CD14-positive monocyte (primary cell): ENCODE data around the gene NUP93. TPM values are rescaled to one million over a fixed set of nuclear protein-coding genes. Genes with fewer than 3 reads are reported as not detected.

ENCODE experiments used
- DNase-seq, 3 donors: peaks; one replicate each; pipeline ENCODE4 v3.0.0-alpha.2; 2011 to 2022
- H2AFZ ChIP-seq: 2 replicates; pipeline ENCODE4 v1.6.0; 2012; ENCODE audit warnings: mild to moderate bottlenecking, low read depth, low read length, inconsistent platforms; ENCODE audit not compliant: insufficient read depth, poor library complexity, severe bottlenecking
- H3K27ac ChIP-seq, 2 donors: 1 replicate in 1 of 2; 2 replicates in 1 of 2; pipeline ENCODE4 v1.5.1; 2012 to 2013; ENCODE audit warnings: low read length in 2 of 2, control low read depth in 1 of 2, inconsistent platforms in 1 of 2, low read depth in 1 of 2, mild to moderate bottlenecking in 1 of 2
- H3K27me3 ChIP-seq, 2 donors: one replicate each; pipeline versions ENCODE4 v1.6.0 to v1.6.1; 2011 to 2013; ENCODE audit warnings: low read length in 2 of 2; ENCODE audit not compliant: control insufficient read depth in 2 of 2, insufficient read depth in 2 of 2
- H3K36me3 ChIP-seq, 2 donors: replicated peaks in 1 of 2; 1 replicate in 1 of 2; 2 replicates in 1 of 2; pipeline versions ENCODE4 v1.5.1 to v1.6.1; 2012 to 2013; ENCODE audit warnings: low read length in 2 of 2, control low read depth in 1 of 2, inconsistent platforms in 1 of 2, mild to moderate bottlenecking in 1 of 2; ENCODE audit not compliant: insufficient read depth in 2 of 2, control insufficient read depth in 1 of 2
- H3K4me1 ChIP-seq, 2 donors: 1 replicate in 1 of 2; 2 replicates in 1 of 2; pipeline versions ENCODE4 v1.5.1 to v1.6.1; 2012 to 2013; ENCODE audit warnings: low read length in 2 of 2, control low read depth in 1 of 2, inconsistent platforms in 1 of 2, mild to moderate bottlenecking in 1 of 2, moderate library complexity in 1 of 2; ENCODE audit not compliant: insufficient read depth in 2 of 2, control insufficient read depth in 1 of 2
- H3K4me2 ChIP-seq: replicated peaks from 2 replicates; pipeline ENCODE3; 2012; ENCODE audit warnings: low read length, moderate library complexity, mild to moderate bottlenecking; ENCODE audit not compliant: poor library complexity, severe bottlenecking; ENCODE audit errors: extremely low read depth
- H3K4me3 ChIP-seq, 3 experiments: fragments of 200-600 bp in 1 of 3; sonication (generic) in 1 of 3; replicated peaks in 1 of 3; 1 replicate in 2 of 3; 2 replicates in 1 of 3; pipeline ENCODE4 v1.5.1; 2011 to 2013; ENCODE audit warnings: low read length in 3 of 3, mild to moderate bottlenecking in 3 of 3, control low read depth in 2 of 3, low read depth in 2 of 3, inconsistent platforms in 1 of 3, moderate library complexity in 1 of 3
- H3K79me2 ChIP-seq: 2 replicates; pipeline ENCODE4 v1.6.0; 2012; ENCODE audit warnings: mild to moderate bottlenecking, control low read depth, inconsistent platforms, low read length, moderate library complexity; ENCODE audit not compliant: insufficient read depth
- H3K9ac ChIP-seq: 2 replicates; pipeline ENCODE4 v1.6.0; 2017; ENCODE audit warnings: low read length, mild to moderate bottlenecking; ENCODE audit not compliant: insufficient read depth, poor library complexity, severe bottlenecking
- H3K9me3 ChIP-seq, 2 donors: replicated peaks in 1 of 2; 1 replicate in 1 of 2; 2 replicates in 1 of 2; pipeline versions ENCODE4 v1.5.1 to v1.6.1; 2012 to 2013; ENCODE audit warnings: low read length in 2 of 2, control low read depth in 1 of 2; ENCODE audit not compliant: control insufficient read depth in 1 of 2, insufficient read depth in 1 of 2
- H4K20me1 ChIP-seq: 2 replicates; pipeline ENCODE4 v1.6.0; 2012; ENCODE audit warnings: mild to moderate bottlenecking, low read length, control low read depth, moderate library complexity; ENCODE audit not compliant: insufficient read depth
- H3K27ac Mint-ChIP-seq, 7 donors: one replicate each; pipeline ENCODE4 v1.8.0; 2020; ENCODE audit warnings: mild to moderate bottlenecking in 7 of 7, mixed read lengths in 7 of 7, moderate library complexity in 6 of 7, inconsistent platforms in 2 of 7
- H3K27me3 Mint-ChIP-seq, 3 donors: one replicate each; pipeline ENCODE4 v1.8.0; 2021 to 2022; ENCODE audit warnings: low read depth in 3 of 3, mild to moderate bottlenecking in 3 of 3, mixed read lengths in 3 of 3, moderate library complexity in 3 of 3, inconsistent platforms in 1 of 3
- H3K36me3 Mint-ChIP-seq, 2 donors: one replicate each; pipeline ENCODE4 v1.8.0; 2020; ENCODE audit warnings: mixed read lengths in 2 of 2, inconsistent platforms in 1 of 2, mild to moderate bottlenecking in 1 of 2
- H3K4me1 Mint-ChIP-seq: one replicate; pipeline ENCODE4 v1.8.0; 2020; ENCODE audit warnings: mild to moderate bottlenecking, mixed read lengths
- H3K4me3 Mint-ChIP-seq, 2 donors: one replicate each; pipeline ENCODE4 v1.8.0; 2020; ENCODE audit warnings: mild to moderate bottlenecking in 2 of 2, mixed read lengths in 2 of 2, moderate library complexity in 1 of 2
- H3K9me3 Mint-ChIP-seq, 7 donors: one replicate each; pipeline ENCODE4 v1.8.0; 2020 to 2022; ENCODE audit warnings: mixed read lengths in 7 of 7, mild to moderate bottlenecking in 6 of 7, moderate library complexity in 6 of 7, inconsistent platforms in 2 of 7
- WGBS: methylation state at CpG from one replicate; pipeline ENCODE4 v1.1.5; 2013; ENCODE audit warnings: missing lambda C conversion rate; ENCODE audit not compliant: insufficient coverage; 5-methylcytosine and 5-hydroxymethylcytosine counted together
- intact Hi-C, 2 donors: fragments of 100-400 bp; cut with micrococcal nuclease; formaldehyde crosslinking; loops; one replicate each; pipeline versions ENCODE4 v1.15.0 to v1.15.1; 2023
- polyA plus RNA-seq, 3 donors: library from polyadenylated mRNA; depleted of rRNA in 1 of 3; unstranded in 2 of 3; stranded (reverse) in 1 of 3; fragments of 300-500 nt in 2 of 3; fragments of >200 nt in 1 of 3; fragmentation: Illumina TruSeq in 2 of 3; gene quantifications; 1 replicate in 2 of 3; 2 replicates in 1 of 3; pipeline ENCODE4 v1.2.3, GENCODE V29; 2012 to 2021
- TF ChIP-seq, protein P1 (sequence below): fragments of 200-600 bp; IDR thresholded peaks from one replicate; pipeline ENCODE4 v1.8.0; 2022; ENCODE audit warnings: antibody characterized with exemption, mild to moderate bottlenecking

NUP93 gene
- polyA plus RNA-seq, 3 donors = 46.6 to 77.7 (median 59.4) TPM

DNA sequence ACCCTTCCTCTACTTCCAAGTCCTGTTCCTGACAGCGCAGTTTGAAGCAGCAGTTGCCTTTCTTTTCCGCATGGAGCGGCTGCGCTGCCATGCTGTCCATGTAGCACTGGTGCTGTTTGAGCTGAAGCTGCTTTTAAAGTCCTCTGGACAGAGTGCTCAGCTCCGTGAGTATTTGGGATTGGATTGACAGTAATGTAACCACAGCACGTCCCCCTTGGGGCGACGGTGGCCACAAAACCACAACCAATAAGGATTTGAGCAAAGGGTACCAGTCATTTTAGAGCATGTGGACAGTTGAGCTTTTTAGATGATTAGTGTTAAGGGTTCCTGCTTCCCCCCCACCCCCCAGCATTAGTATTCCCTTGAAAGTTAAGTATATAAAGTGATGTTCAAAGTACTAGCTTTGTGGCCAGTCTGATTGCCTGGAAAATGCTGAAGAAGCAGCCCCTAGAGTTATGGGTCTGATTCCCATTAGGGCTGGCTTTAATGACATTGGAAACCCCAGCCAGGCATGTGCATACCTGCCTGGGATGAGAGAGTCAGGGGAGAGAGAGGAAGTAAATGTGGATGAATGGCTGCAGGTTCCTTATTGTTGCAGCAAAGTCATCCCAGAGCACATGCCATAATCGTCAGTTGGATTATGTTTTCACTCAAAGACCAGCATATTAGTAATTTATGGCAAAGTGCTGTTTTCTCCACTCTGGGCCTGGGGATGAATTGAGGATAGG, 103.5 kb downstream of the NUP93 start:
- intact Hi-C loops = no loop called here
- Histone ChIP-seq H3K9ac (no peak overlapping the region), H3K4me1 (no peaks in the 10 kb centered on the region), H3K9me3 (no peaks in the 10 kb centered on the region), H3K4me3 (no peak overlapping the region), H3K27me3 (no peaks in the 10 kb centered on the region), H3K27ac (no peak overlapping the region), H3K36me3 (peaks cover 86 to 98% of the 10 kb centered on the region in 2 donors), H4K20me1 (no peaks in the 10 kb centered on the region), H2AFZ (no peak overlapping the region), H3K4me2 (no peak overlapping the region), H3K79me2 (no peaks in the 10 kb centered on the region)
- 100% methylated on average over 1 of the region's 9 CpGs for WGBS
- no peak for DNase-seq
- Mint-ChIP-seq H3K27ac (no peak overlapping the region), H3K4me3 (no peak overlapping the region), H3K4me1 (no peaks in the 10 kb centered on the region), H3K36me3 (peaks cover 87 to 92% of the 10 kb centered on the region in 2 donors), H3K9me3 (no peaks in the 10 kb centered on the region), H3K27me3 (no peaks in the 10 kb centered on the region)
- TF ChIP-seq, protein P1, sequence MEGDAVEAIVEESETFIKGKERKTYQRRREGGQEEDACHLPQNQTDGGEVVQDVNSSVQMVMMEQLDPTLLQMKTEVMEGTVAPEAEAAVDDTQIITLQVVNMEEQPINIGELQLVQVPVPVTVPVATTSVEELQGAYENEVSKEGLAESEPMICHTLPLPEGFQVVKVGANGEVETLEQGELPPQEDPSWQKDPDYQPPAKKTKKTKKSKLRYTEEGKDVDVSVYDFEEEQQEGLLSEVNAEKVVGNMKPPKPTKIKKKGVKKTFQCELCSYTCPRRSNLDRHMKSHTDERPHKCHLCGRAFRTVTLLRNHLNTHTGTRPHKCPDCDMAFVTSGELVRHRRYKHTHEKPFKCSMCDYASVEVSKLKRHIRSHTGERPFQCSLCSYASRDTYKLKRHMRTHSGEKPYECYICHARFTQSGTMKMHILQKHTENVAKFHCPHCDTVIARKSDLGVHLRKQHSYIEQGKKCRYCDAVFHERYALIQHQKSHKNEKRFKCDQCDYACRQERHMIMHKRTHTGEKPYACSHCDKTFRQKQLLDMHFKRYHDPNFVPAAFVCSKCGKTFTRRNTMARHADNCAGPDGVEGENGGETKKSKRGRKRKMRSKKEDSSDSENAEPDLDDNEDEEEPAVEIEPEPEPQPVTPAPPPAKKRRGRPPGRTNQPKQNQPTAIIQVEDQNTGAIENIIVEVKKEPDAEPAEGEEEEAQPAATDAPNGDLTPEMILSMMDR = no peak

DNA sequence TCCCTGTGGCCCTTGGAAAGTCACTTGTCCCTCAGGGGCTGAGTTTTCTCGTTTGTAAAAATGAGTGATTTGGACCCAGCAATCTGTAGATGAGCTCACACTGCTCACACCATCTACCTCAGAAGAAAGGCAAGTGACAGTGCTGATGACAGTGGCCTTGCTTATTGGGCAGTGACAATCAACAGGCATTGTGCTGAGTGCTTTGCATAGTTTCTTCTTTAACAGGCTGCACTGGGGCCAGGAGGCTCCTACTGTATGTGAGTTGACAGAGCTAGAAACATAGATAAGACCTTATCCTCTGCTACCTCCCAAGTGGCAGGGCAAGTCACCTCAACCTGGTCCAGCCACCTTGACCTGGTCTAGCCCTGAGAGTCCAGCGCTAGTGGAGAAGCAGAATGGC, 105.4 kb downstream of the NUP93 start:
- H3K27ac ChIP-seq = peak overlapping the region in 1 of 2 donors; percentile 26
- H3K4me1 ChIP-seq = no peaks in the 10 kb centered on the region
- Mint-ChIP-seq H3K27ac (peak overlapping the region in 1 of 7 donors; percentile 62), H3K4me3 (no peak overlapping the region), H3K4me1 (no peaks in the 10 kb centered on the region), H3K27me3 (no peaks in the 10 kb centered on the region), H3K36me3 (peaks cover 87 to 97% of the 10 kb centered on the region in 2 donors), H3K9me3 (no peaks in the 10 kb centered on the region)
- 83% methylated on average over 1 of the region's 2 CpGs for WGBS
- TF ChIP-seq, protein P1 = no peak
- no peak overlapping the region for H3K4me2 ChIP-seq
- no peaks in the 10 kb centered on the region for H3K9me3 ChIP-seq
- H4K20me1 ChIP-seq = no peaks in the 10 kb centered on the region
- H3K79me2 ChIP-seq = no peaks in the 10 kb centered on the region
- no peak overlapping the region for H3K9ac ChIP-seq
- H3K4me3 ChIP-seq = no peak overlapping the region
- DNase-seq = no peak
- peaks cover 87 to 98% of the 10 kb centered on the region in 2 donors for H3K36me3 ChIP-seq
- no peaks in the 10 kb centered on the region for H3K27me3 ChIP-seq
- intact Hi-C loops = no loop called here
- no peak overlapping the region for H2AFZ ChIP-seq
